Measurements from ENCODE around the gene ALMS1.

The ALMS1 gene

DNA sequence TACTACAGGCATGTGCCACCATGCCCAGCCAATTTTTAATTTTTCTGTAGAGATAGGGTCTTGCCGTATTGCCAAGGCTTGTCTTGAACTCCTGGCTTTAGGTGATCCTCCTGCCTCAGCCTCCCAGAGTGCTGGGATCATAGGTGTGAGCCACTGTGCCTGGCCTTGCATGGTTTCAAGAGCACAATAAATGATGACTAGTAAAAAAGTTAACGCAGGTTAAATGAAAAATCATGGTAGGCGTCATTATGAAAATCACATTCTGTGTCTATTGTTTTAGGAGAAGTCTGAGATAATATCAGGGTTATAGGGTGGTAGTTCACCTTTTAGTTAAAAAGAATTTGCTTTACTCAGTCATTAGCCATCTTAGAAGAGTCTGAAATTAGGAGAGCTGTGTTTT lies 38.3 kb downstream of the ALMS1 start:
- no peak overlapping the region for H3K9ac ChIP-seq (ENCODE audit: low read length)
- H3K9me3 ChIP-seq (replicated peaks; ENCODE audit: insufficient read depth, low read length), result no peaks in the 10 kb centered on the region
- H3K9me2 ChIP-seq (replicated peaks; ENCODE audit: insufficient read depth, low read length), result no peaks in the 10 kb centered on the region
- no peaks in the 10 kb centered on the region for H3K79me2 ChIP-seq (ENCODE audit: low read length)
- no peak overlapping the region for H3K27ac ChIP-seq (ENCODE audit: low read length)
- no peak overlapping the region for H3K4me2 ChIP-seq (ENCODE audit: low read depth, low read length)
- no peaks in the 10 kb centered on the region for H3F3A ChIP-seq (ENCODE audit: insufficient read depth, low read length)
- no peak overlapping the region for H3K4me3 ChIP-seq (ENCODE audit: low read length)
- TF ChIP-seq EZH2phosphoT487 (IDR thresholded peaks at IDR 0.05; ENCODE audit: low read length), result no peak
- no peak for TF ChIP-seq EZH2 (optimal IDR thresholded peaks at IDR 0.05; ENCODE audit: low read depth, low read length)
- TF ChIP-seq, protein P1, sequence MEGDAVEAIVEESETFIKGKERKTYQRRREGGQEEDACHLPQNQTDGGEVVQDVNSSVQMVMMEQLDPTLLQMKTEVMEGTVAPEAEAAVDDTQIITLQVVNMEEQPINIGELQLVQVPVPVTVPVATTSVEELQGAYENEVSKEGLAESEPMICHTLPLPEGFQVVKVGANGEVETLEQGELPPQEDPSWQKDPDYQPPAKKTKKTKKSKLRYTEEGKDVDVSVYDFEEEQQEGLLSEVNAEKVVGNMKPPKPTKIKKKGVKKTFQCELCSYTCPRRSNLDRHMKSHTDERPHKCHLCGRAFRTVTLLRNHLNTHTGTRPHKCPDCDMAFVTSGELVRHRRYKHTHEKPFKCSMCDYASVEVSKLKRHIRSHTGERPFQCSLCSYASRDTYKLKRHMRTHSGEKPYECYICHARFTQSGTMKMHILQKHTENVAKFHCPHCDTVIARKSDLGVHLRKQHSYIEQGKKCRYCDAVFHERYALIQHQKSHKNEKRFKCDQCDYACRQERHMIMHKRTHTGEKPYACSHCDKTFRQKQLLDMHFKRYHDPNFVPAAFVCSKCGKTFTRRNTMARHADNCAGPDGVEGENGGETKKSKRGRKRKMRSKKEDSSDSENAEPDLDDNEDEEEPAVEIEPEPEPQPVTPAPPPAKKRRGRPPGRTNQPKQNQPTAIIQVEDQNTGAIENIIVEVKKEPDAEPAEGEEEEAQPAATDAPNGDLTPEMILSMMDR (IDR thresholded peaks at IDR 0.05; ENCODE audit: low read length), result no peak
- H3K36me3 ChIP-seq (replicated peaks; ENCODE audit: insufficient read depth, low read length), result no peaks in the 10 kb centered on the region
- no peaks in the 10 kb centered on the region for H3K4me1 ChIP-seq (ENCODE audit: low read length)
- H4K20me1 ChIP-seq (ENCODE audit: insufficient read depth, low read length), result no peaks in the 10 kb centered on the region; the same call in 1 of the 2 replicates
- H2AFZ ChIP-seq (ENCODE audit: low read length), result no peak overlapping the region
- no peaks in the 10 kb centered on the region for H3K27me3 ChIP-seq (replicated peaks; ENCODE audit: insufficient read depth, low read length)
- DNase-seq, result no peak

DNA sequence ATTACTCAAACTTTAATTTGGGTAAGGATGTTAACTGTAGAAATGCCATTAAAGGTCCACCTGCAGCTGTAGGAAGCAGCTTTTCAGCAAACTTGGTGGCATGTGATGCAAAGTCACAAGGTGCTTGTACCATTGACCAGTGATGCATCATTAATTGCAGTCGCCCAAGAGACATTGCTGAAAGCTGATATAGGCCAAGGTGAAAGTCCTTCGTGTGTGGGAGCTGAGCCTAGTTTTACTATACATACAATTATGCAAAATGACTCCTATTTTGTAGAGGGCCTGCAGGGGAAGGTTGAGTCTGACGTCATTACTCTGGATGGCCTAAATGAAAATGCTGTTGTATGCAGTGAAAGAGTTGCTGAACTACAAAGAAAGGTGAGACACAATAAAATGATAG lies 40.5 kb downstream of the ALMS1 start:
- no peak overlapping the region for H3K27ac ChIP-seq (ENCODE audit: low read length)
- no peaks in the 10 kb centered on the region for H4K20me1 ChIP-seq (ENCODE audit: insufficient read depth, low read length)
- H3K9me2 ChIP-seq (replicated peaks; ENCODE audit: insufficient read depth, low read length), result no peaks in the 10 kb centered on the region
- H3K4me2 ChIP-seq (ENCODE audit: low read depth, low read length), result no peak overlapping the region
- TF ChIP-seq EZH2 (optimal IDR thresholded peaks at IDR 0.05; ENCODE audit: low read depth, low read length), result no peak
- H3K4me3 ChIP-seq (ENCODE audit: low read length), result no peak overlapping the region
- DNase-seq, result no peak
- H3K4me1 ChIP-seq (ENCODE audit: low read length), result no peaks in the 10 kb centered on the region
- no peak overlapping the region for H2AFZ ChIP-seq (ENCODE audit: low read length)
- no peaks in the 10 kb centered on the region for H3K36me3 ChIP-seq (replicated peaks; ENCODE audit: insufficient read depth, low read length)
- no peak overlapping the region for H3K9ac ChIP-seq (ENCODE audit: low read length)
- no peaks in the 10 kb centered on the region for H3K79me2 ChIP-seq (ENCODE audit: low read length)
- H3K27me3 ChIP-seq (replicated peaks; ENCODE audit: insufficient read depth, low read length), result no peaks in the 10 kb centered on the region
- no peaks in the 10 kb centered on the region for H3F3A ChIP-seq (ENCODE audit: insufficient read depth, low read length)
- H3K9me3 ChIP-seq (replicated peaks; ENCODE audit: insufficient read depth, low read length), result no peaks in the 10 kb centered on the region

GRCh38 chr2:73436019-73436418 lies 50.4 kb downstream of the ALMS1 start:
- H3K27me3 ChIP-seq (replicated peaks; ENCODE audit: insufficient read depth, low read length), result no peaks in the 10 kb centered on the region
- no peak overlapping the region for H3K27ac ChIP-seq (ENCODE audit: low read length)
- no peaks in the 10 kb centered on the region for H3F3A ChIP-seq (ENCODE audit: insufficient read depth, low read length)
- no peaks in the 10 kb centered on the region for H4K20me1 ChIP-seq (ENCODE audit: insufficient read depth, low read length)
- H3K9me3 ChIP-seq (replicated peaks; ENCODE audit: insufficient read depth, low read length), result no peaks in the 10 kb centered on the region
- H3K9me2 ChIP-seq (replicated peaks; ENCODE audit: insufficient read depth, low read length), result no peaks in the 10 kb centered on the region
- H3K36me3 ChIP-seq (replicated peaks; ENCODE audit: insufficient read depth, low read length), result no peaks in the 10 kb centered on the region
- H3K4me1 ChIP-seq (ENCODE audit: low read length), result no peaks in the 10 kb centered on the region
- TF ChIP-seq EZH2 (optimal IDR thresholded peaks at IDR 0.05; ENCODE audit: low read depth, low read length) (no peak), EZH2phosphoT487 (IDR thresholded peaks at IDR 0.05; ENCODE audit: low read length) (no peak)
- TF ChIP-seq, protein P1 (IDR thresholded peaks at IDR 0.05; ENCODE audit: low read length), result no peak
- H3K9ac ChIP-seq (ENCODE audit: low read length), result no peak overlapping the region
- H2AFZ ChIP-seq (ENCODE audit: low read length), result no peak overlapping the region
- no peak overlapping the region for H3K4me3 ChIP-seq (ENCODE audit: low read length)
- DNase-seq, result no peak
- H3K4me2 ChIP-seq (ENCODE audit: low read depth, low read length), result no peak overlapping the region
- H3K79me2 ChIP-seq (ENCODE audit: low read length), result no peaks in the 10 kb centered on the region

DNA sequence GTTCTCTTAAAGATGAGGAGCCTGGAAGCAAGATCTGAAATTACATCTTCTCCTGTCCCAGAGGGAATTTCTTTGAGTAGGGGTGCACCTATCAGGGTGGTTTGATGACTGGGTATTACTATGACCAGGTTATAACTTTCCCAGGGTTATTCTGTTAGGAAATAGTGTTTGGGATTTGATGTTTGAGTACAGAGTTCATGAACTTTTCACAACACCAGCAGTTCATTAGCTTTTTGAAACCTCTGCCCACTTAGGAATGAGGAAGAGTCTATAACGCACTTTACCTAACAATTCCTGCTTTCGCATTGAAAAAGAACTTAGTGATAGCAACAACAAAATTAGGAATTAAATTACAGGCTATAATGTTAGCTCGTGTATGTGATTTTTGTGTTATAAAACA lies 58.6 kb downstream of the ALMS1 start:
- DNase-seq, result no peak
- Histone ChIP-seq H3K27me3 (replicated peaks; ENCODE audit: insufficient read depth, low read length) (no peaks in the 10 kb centered on the region), H2AFZ (ENCODE audit: low read length) (no peak overlapping the region), H3K4me3 (ENCODE audit: low read length) (no peak overlapping the region), H3K9me2 (replicated peaks; ENCODE audit: insufficient read depth, low read length) (no peaks in the 10 kb centered on the region), H3F3A (ENCODE audit: insufficient read depth, low read length) (no peaks in the 10 kb centered on the region), H3K79me2 (ENCODE audit: low read length) (no peaks in the 10 kb centered on the region), H3K9ac (ENCODE audit: low read length) (no peak overlapping the region), H3K9me3 (replicated peaks; ENCODE audit: insufficient read depth, low read length) (no peaks in the 10 kb centered on the region), H3K4me2 (ENCODE audit: low read depth, low read length) (no peak overlapping the region), H4K20me1 (ENCODE audit: insufficient read depth, low read length) (no peaks in the 10 kb centered on the region), H3K4me1 (ENCODE audit: low read length) (no peaks in the 10 kb centered on the region), H3K36me3 (replicated peaks; ENCODE audit: insufficient read depth, low read length) (no peaks in the 10 kb centered on the region), H3K27ac (ENCODE audit: low read length) (no peak overlapping the region)
- TF ChIP-seq EZH2phosphoT487 (IDR thresholded peaks at IDR 0.05; ENCODE audit: low read length), result no peak
- TF ChIP-seq EZH2 (optimal IDR thresholded peaks at IDR 0.05; ENCODE audit: low read depth, low read length), result no peak
- TF ChIP-seq, protein P1 (IDR thresholded peaks at IDR 0.05; ENCODE audit: low read length), result no peak
